CD4-positive, CD25-positive, alpha-beta regulatory T cell (primary cell): ENCODE results near the gene DIPK1A. TPM values are rescaled to one million over a fixed set of nuclear protein-coding genes. Genes with fewer than 3 reads are reported as not detected.

ENCODE experiments used
- ATAC-seq, 2 donors: fragments of 150-1000 bp; cut with Tn5 transposase; one replicate each; pipeline ENCODE4 v1.10.0; 2021; ENCODE audit warnings: low read depth in 2 of 2, moderate number of reproducible peaks in 2 of 2, moderate library complexity in 1 of 2
- DNase-seq, 3 donors: peaks; one replicate each; pipeline versions ENCODE4 v3.0.0 to v3.0.0-alpha.2; 2012 to 2022; ENCODE audit warnings: mixed read lengths in 1 of 3
- H3K27ac ChIP-seq: one replicate; pipeline ENCODE4 v1.7.0; 2013; ENCODE audit warnings: mild to moderate bottlenecking, low read length; ENCODE audit not compliant: insufficient read depth, poor library complexity, severe bottlenecking
- H3K27me3 ChIP-seq: one replicate; pipeline ENCODE4 v1.7.0; 2013; ENCODE audit warnings: low read length; ENCODE audit not compliant: control insufficient read depth, insufficient read depth
- H3K36me3 ChIP-seq: one replicate; pipeline ENCODE4 v1.7.0; 2013; ENCODE audit warnings: mild to moderate bottlenecking, low read length, moderate library complexity; ENCODE audit not compliant: control insufficient read depth, insufficient read depth
- H3K4me1 ChIP-seq: 2 replicates; pipeline ENCODE4 v1.7.0; 2013; ENCODE audit warnings: mild to moderate bottlenecking, low read length; ENCODE audit not compliant: insufficient read depth, control insufficient read depth, poor library complexity, severe bottlenecking
- H3K4me3 ChIP-seq: one replicate; pipeline ENCODE4 v1.7.0; 2013; ENCODE audit warnings: low read depth, mild to moderate bottlenecking, low read length, moderate library complexity
- H3K9me3 ChIP-seq, 2 experiments: 1 replicate in 1 of 2; 2 replicates in 1 of 2; pipeline ENCODE4 v1.7.0; 2013; ENCODE audit warnings: low read length in 2 of 2, mild to moderate bottlenecking in 1 of 2, moderate library complexity in 1 of 2; ENCODE audit not compliant: control insufficient read depth in 2 of 2
- H3K27ac Mint-ChIP-seq, 3 donors: one replicate each; pipeline ENCODE4 v1.8.0; 2020 to 2022; ENCODE audit warnings: mild to moderate bottlenecking in 3 of 3, mixed read lengths in 3 of 3, moderate library complexity in 2 of 3
- H3K27me3 Mint-ChIP-seq: one replicate; pipeline ENCODE4 v1.8.0; 2022; ENCODE audit warnings: mild to moderate bottlenecking, mixed read lengths
- H3K36me3 Mint-ChIP-seq: one replicate; pipeline ENCODE4 v1.8.0; 2020; ENCODE audit warnings: mixed read lengths
- H3K4me1 Mint-ChIP-seq, 4 donors: one replicate each; pipeline ENCODE4 v1.8.0; 2020 to 2022; ENCODE audit warnings: mixed read lengths in 4 of 4, mild to moderate bottlenecking in 1 of 4
- H3K4me3 Mint-ChIP-seq, 4 donors: one replicate each; pipeline ENCODE4 v1.8.0; 2020 to 2022; ENCODE audit warnings: mild to moderate bottlenecking in 4 of 4, mixed read lengths in 4 of 4, moderate library complexity in 3 of 4
- H3K9me3 Mint-ChIP-seq, 7 donors: one replicate each; pipeline ENCODE4 v1.8.0; 2020 to 2022; ENCODE audit warnings: mixed read lengths in 7 of 7, mild to moderate bottlenecking in 3 of 7, moderate library complexity in 2 of 7
- polyA plus RNA-seq, 4 donors: library from polyadenylated mRNA; unstranded; fragments of 300-500 nt; fragmentation: Illumina TruSeq; gene quantifications; one replicate each; pipeline ENCODE4 v1.2.3, GENCODE V29; 2021
- total RNA-seq: library from RNA; stranded (reverse); gene quantifications from one replicate; pipeline ENCODE4 v1.2.3, GENCODE V29; 2022

DIPK1A gene
- total and polyA plus RNA-seq, 5 donors from 2014 or later = 10.9 to 19.6 (median 14.7) TPM

- Histone ChIP-seq H3K27me3 (no peaks in the 10 kb centered on the region), H3K27ac (no peak overlapping the region), H3K36me3 (no peaks in the 10 kb centered on the region), H3K4me3 (no peak overlapping the region), H3K4me1 (peaks cover 16% of the 10 kb centered on the region), H3K9me3 (no peaks in the 10 kb centered on the region)
- peaks cover 18 to 48% (median 29%) of the 10 kb centered on the region in 4 donors for H3K4me1 Mint-ChIP-seq
- no peak overlapping the region for H3K4me3 Mint-ChIP-seq
- ATAC-seq (no peak), DNase-seq (no peak)
- peaks cover 0 to 2% (median 0%) of the 10 kb centered on the region in 7 donors for H3K9me3 Mint-ChIP-seq
- H3K27me3 Mint-ChIP-seq = no peaks in the 10 kb centered on the region
- peak overlapping the region in 1 of 3 donors; percentile 10 for H3K27ac Mint-ChIP-seq
- H3K36me3 Mint-ChIP-seq = peaks cover 5% of the 10 kb centered on the region
Measured at GRCh38 chr1:92886886-92887419, 74.3 kb downstream of the DIPK1A start.

GRCh38 chr1:92884195-92884594 lies 77.1 kb downstream of the DIPK1A start:
- H3K27ac Mint-ChIP-seq = peak overlapping the region; percentile 50 to 85 (median 82)
- no peaks in the 10 kb centered on the region for H3K27me3 Mint-ChIP-seq
- peaks cover 4% of the 10 kb centered on the region for H3K36me3 Mint-ChIP-seq
- H3K36me3 ChIP-seq = no peaks in the 10 kb centered on the region
- no peak for ATAC-seq
- peaks cover 18 to 53% (median 34%) of the 10 kb centered on the region in 4 donors for H3K4me1 Mint-ChIP-seq
- DNase-seq = no peak
- H3K27ac ChIP-seq = peak overlapping the region; percentile 38
- peaks cover 0 to 2% (median 0%) of the 10 kb centered on the region in 7 donors for H3K9me3 Mint-ChIP-seq
- H3K9me3 ChIP-seq = no peaks in the 10 kb centered on the region
- H3K4me3 ChIP-seq = no peak overlapping the region
- H3K4me1 ChIP-seq = peaks cover 16% of the 10 kb centered on the region
- H3K27me3 ChIP-seq = no peaks in the 10 kb centered on the region
- H3K4me3 Mint-ChIP-seq = no peak overlapping the region

GRCh38 chr1:92883297-92883696 lies 78.0 kb downstream of the DIPK1A start:
- peak; percentile 42 to 44 for ATAC-seq
- peak overlapping the region in 3 of 4 donors; percentile 3 to 47 (median 44) for H3K4me3 Mint-ChIP-seq
- H3K9me3 Mint-ChIP-seq = peaks cover 0 to 2% (median 0%) of the 10 kb centered on the region in 7 donors
- Histone ChIP-seq H3K27me3 (no peaks in the 10 kb centered on the region), H3K4me3 (peak overlapping the region; percentile 27), H3K27ac (peak overlapping the region; percentile 63), H3K4me1 (peaks cover 16% of the 10 kb centered on the region), H3K9me3 (no peaks in the 10 kb centered on the region), H3K36me3 (no peaks in the 10 kb centered on the region)
- H3K36me3 Mint-ChIP-seq = peaks cover 4% of the 10 kb centered on the region
- no peaks in the 10 kb centered on the region for H3K27me3 Mint-ChIP-seq
- peaks cover 13 to 51% (median 33%) of the 10 kb centered on the region in 4 donors for H3K4me1 Mint-ChIP-seq
- peak overlapping the region; percentile 82 to 86 (median 85) for H3K27ac Mint-ChIP-seq
- DNase-seq = no peak

GRCh38 chr1:92882819-92883218 lies 78.4 kb downstream of the DIPK1A start:
- H3K36me3 Mint-ChIP-seq = peaks cover 4% of the 10 kb centered on the region
- no peaks in the 10 kb centered on the region for H3K27me3 ChIP-seq
- peak overlapping the region; percentile 3 to 47 (median 38) for H3K4me3 Mint-ChIP-seq
- peak overlapping the region; percentile 82 to 86 (median 85) for H3K27ac Mint-ChIP-seq
- ATAC-seq (peak; percentile 86 to 93), DNase-seq (peak in 2 of 3 donors; percentile 48 to 80)
- H3K36me3 ChIP-seq = no peaks in the 10 kb centered on the region
- peaks cover 19% of the 10 kb centered on the region for H3K4me1 ChIP-seq
- no peaks in the 10 kb centered on the region for H3K27me3 Mint-ChIP-seq
- peaks cover 17 to 52% (median 34%) of the 10 kb centered on the region in 4 donors for H3K4me1 Mint-ChIP-seq
- no peaks in the 10 kb centered on the region for H3K9me3 ChIP-seq
- no peaks in the 10 kb centered on the region for H3K9me3 Mint-ChIP-seq
- H3K27ac ChIP-seq = peak overlapping the region; percentile 63
- peak overlapping the region; percentile 27 for H3K4me3 ChIP-seq

GRCh38 chr1:92881391-92881790 lies 79.9 kb downstream of the DIPK1A start:
- Histone ChIP-seq H3K4me1 (peaks cover 33% of the 10 kb centered on the region), H3K9me3 (no peaks in the 10 kb centered on the region), H3K27me3 (no peaks in the 10 kb centered on the region), H3K4me3 (no peak overlapping the region), H3K27ac (no peak overlapping the region), H3K36me3 (no peaks in the 10 kb centered on the region)
- H3K4me3 Mint-ChIP-seq = no peak overlapping the region
- no peaks in the 10 kb centered on the region for H3K9me3 Mint-ChIP-seq
- H3K4me1 Mint-ChIP-seq = peaks cover 27 to 57% (median 40%) of the 10 kb centered on the region in 4 donors
- no peak for ATAC-seq
- DNase-seq = no peak
- H3K36me3 Mint-ChIP-seq = peaks cover 4% of the 10 kb centered on the region
- H3K27ac Mint-ChIP-seq = no peak overlapping the region
- no peaks in the 10 kb centered on the region for H3K27me3 Mint-ChIP-seq

GRCh38 chr1:92879316-92879968 lies 81.8 kb downstream of the DIPK1A start:
- H3K36me3 Mint-ChIP-seq = peaks cover 11% of the 10 kb centered on the region
- H3K27ac ChIP-seq = no peak overlapping the region
- no peaks in the 10 kb centered on the region for H3K9me3 Mint-ChIP-seq
- no peaks in the 10 kb centered on the region for H3K9me3 ChIP-seq
- peaks cover 4% of the 10 kb centered on the region for H3K36me3 ChIP-seq
- no peak for ATAC-seq
- peaks cover 27 to 55% (median 39%) of the 10 kb centered on the region in 4 donors for H3K4me1 Mint-ChIP-seq
- no peaks in the 10 kb centered on the region for H3K27me3 ChIP-seq
- H3K4me3 ChIP-seq = no peak overlapping the region
- H3K27me3 Mint-ChIP-seq = no peaks in the 10 kb centered on the region
- H3K4me1 ChIP-seq = peaks cover 35% of the 10 kb centered on the region
- H3K27ac Mint-ChIP-seq = peak overlapping the region in 2 of 3 donors; percentile 37 to 38
- no peak overlapping the region for H3K4me3 Mint-ChIP-seq
- no peak for DNase-seq

- H3K27me3 Mint-ChIP-seq = no peaks in the 10 kb centered on the region
- DNase-seq (peak in 1 of 3 donors; percentile 36), ATAC-seq (no peak)
- no peaks in the 10 kb centered on the region for H3K27me3 ChIP-seq
- no peak overlapping the region for H3K27ac ChIP-seq
- H3K36me3 ChIP-seq = peaks cover 8% of the 10 kb centered on the region
- peak overlapping the region; percentile 71 for H3K4me3 ChIP-seq
- peaks cover 0 to 2% of the 10 kb centered on the region in 2 experiments for H3K9me3 ChIP-seq
- H3K9me3 Mint-ChIP-seq = no peaks in the 10 kb centered on the region
- peak overlapping the region; percentile 38 to 81 (median 64) for H3K4me3 Mint-ChIP-seq
- peaks cover 23% of the 10 kb centered on the region for H3K4me1 ChIP-seq
- peak overlapping the region; percentile 20 to 95 (median 53) for H3K27ac Mint-ChIP-seq
- peaks cover 21 to 39% (median 25%) of the 10 kb centered on the region in 4 donors for H3K4me1 Mint-ChIP-seq
- peaks cover 16% of the 10 kb centered on the region for H3K36me3 Mint-ChIP-seq
Measured at GRCh38 chr1:92877792-92878191, 83.5 kb downstream of the DIPK1A start.
